Adrenal gland (tissue), 5 donors: ENCODE data around the gene CCDC78.

Experiments used
- CTCF ChIP-seq, 6 experiments: fragments of 450-650 bp in 4 of 6; fragments of 200-600 bp in 2 of 6; sonication (generic) in 1 of 6; IDR thresholded peaks; 1 replicate in 5 of 6; 2 replicates in 1 of 6; pipeline versions ENCODE4 v1.5.1 to v1.8.0; 2016 to 2021; ENCODE audit warnings: antibody characterized with exemption in 6 of 6, mild to moderate bottlenecking in 2 of 6, moderate library complexity in 1 of 6
- POLR2A ChIP-seq, 2 donors: fragments of 450-650 bp; IDR thresholded peaks; one replicate each; pipeline ENCODE4 v1.6.1; 2017; ENCODE audit warnings: antibody characterized with exemption in 2 of 2, mild to moderate bottlenecking in 2 of 2, moderate library complexity in 1 of 2
- donor health status: DM: no; HTN: no; CAD: no.

DNA sequence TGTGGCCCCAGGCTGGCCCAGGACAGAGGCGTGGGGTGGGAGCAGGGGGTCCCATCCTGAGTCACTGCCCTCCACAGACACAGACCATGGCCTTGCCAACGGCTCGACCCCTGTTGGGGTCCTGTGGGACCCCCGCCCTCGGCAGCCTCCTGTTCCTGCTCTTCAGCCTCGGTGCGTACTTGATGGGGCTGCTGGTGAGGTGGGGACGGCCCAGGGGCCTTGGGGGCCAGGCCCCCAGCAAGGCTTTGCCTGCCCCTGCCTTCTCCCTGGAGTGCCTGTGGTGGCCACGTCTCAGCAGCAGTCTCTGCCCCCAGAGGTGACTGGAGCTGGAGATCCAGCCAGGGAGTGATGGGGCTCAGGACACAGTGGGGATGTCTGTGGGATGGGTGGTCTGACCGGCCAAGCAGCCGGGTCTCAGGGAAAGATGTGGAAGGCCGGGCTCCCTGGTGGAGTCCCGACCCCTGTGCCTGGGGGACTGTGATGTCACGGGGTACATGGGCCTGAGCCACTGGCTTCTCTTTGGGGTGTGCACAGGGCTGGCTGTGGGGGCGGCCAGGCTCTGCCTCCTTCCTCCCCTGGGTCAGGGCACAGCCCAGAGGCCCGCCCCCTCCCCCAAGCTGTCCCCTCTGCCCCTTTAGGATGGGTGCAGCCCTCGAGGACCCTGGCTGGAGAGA is 36.5 kb upstream of the CCDC78 start:
- TF ChIP-seq CTCF (IDR thresholded peaks at IDR 0.05) (no peak), POLR2A (IDR thresholded peaks at IDR 0.05) (no peak)
